DOHH2 (cell line): Measurements from ENCODE around the gene FADS3.

Source experiments
- CTCF ChIP-seq: fragments of 200-600 bp; sonication (generic); IDR thresholded peaks from one replicate; pipeline ENCODE4 v1.5.1; 2014; ENCODE audit warnings: antibody characterized with exemption, mild to moderate bottlenecking, low read depth, low read length; ENCODE audit not compliant: poor library complexity, severe bottlenecking
- EZH2phosphoT487 ChIP-seq: fragments of 200-600 bp; sonication (generic); IDR thresholded peaks from 2 replicates; pipeline ENCODE4 v1.6.1; 2017; ENCODE audit warnings: borderline replicate concordance, mild to moderate bottlenecking, antibody characterized with exemption, low read length, moderate library complexity, mixed read lengths

GRCh38 chr11:61844909-61845565 lies 46.3 kb downstream of the FADS3 start:
- TF ChIP-seq CTCF = no peak
- no peak for TF ChIP-seq EZH2phosphoT487
